Esophagus (tissue), 2 donors: ENCODE results near the gene FKBP6. TPM values are rescaled to one million over a fixed set of nuclear protein-coding genes. Genes with fewer than 3 reads are reported as not detected.
"Not testable (repeated sequence)": the region's sequence is repeated elsewhere in the genome, so short reads cannot be mapped to it uniquely, and the experiment has no call there.

ENCODE experiments used
- H3K27ac ChIP-seq, 2 donors: one replicate each; pipeline ENCODE4 v1.5.1; 2013; ENCODE audit warnings: low read depth in 2 of 2, mild to moderate bottlenecking in 2 of 2, inconsistent platforms in 1 of 2, low read length in 1 of 2, moderate library complexity in 1 of 2
- H3K27me3 ChIP-seq, 2 donors: one replicate each; pipeline ENCODE4 v1.6.1; 2013; ENCODE audit warnings: low read length in 2 of 2, control low read depth in 1 of 2, mild to moderate bottlenecking in 1 of 2; ENCODE audit not compliant: insufficient read depth in 2 of 2, control insufficient read depth in 1 of 2
- H3K36me3 ChIP-seq, 2 donors: one replicate each; pipeline ENCODE4 v1.6.1; 2013; ENCODE audit warnings: low read length in 1 of 2; ENCODE audit not compliant: control insufficient read depth in 2 of 2, insufficient read depth in 2 of 2
- H3K4me1 ChIP-seq, 2 donors: one replicate each; pipeline ENCODE4 v1.6.1; 2013; ENCODE audit warnings: low read length in 1 of 2; ENCODE audit not compliant: control insufficient read depth in 2 of 2, insufficient read depth in 2 of 2
- H3K4me3 ChIP-seq, 2 donors: one replicate each; pipeline ENCODE4 v1.5.1; 2013; ENCODE audit warnings: low read length in 2 of 2, mild to moderate bottlenecking in 2 of 2, low read depth in 1 of 2, moderate library complexity in 1 of 2
- H3K9me3 ChIP-seq, 2 donors: one replicate each; pipeline ENCODE4 v1.6.1; 2013; ENCODE audit warnings: mild to moderate bottlenecking in 2 of 2, low read depth in 1 of 2, low read length in 1 of 2, moderate library complexity in 1 of 2; ENCODE audit not compliant: control insufficient read depth in 2 of 2, insufficient read depth in 1 of 2
- WGBS, 2 donors: extraction: QIAGEN DNeasy Blood & Tissue Kit; methylation state at CpG; one replicate each; pipeline ENCODE4 v1.1.7; 2013; 5-methylcytosine and 5-hydroxymethylcytosine counted together
- polyA plus RNA-seq, 2 donors: library from polyadenylated mRNA; stranded (reverse); fragments of 200-250 nt; gene quantifications; one replicate each; pipeline ENCODE4 v1.2.3, GENCODE V29; 2013
- donor health status: healthy with polysubstance abuse.
- donor health status: Bipolar disorder and iron deficiency.

FKBP6 gene, protein sequence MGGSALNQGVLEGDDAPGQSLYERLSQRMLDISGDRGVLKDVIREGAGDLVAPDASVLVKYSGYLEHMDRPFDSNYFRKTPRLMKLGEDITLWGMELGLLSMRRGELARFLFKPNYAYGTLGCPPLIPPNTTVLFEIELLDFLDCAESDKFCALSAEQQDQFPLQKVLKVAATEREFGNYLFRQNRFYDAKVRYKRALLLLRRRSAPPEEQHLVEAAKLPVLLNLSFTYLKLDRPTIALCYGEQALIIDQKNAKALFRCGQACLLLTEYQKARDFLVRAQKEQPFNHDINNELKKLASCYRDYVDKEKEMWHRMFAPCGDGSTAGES
- not detected for polyA plus RNA-seq

DNA sequence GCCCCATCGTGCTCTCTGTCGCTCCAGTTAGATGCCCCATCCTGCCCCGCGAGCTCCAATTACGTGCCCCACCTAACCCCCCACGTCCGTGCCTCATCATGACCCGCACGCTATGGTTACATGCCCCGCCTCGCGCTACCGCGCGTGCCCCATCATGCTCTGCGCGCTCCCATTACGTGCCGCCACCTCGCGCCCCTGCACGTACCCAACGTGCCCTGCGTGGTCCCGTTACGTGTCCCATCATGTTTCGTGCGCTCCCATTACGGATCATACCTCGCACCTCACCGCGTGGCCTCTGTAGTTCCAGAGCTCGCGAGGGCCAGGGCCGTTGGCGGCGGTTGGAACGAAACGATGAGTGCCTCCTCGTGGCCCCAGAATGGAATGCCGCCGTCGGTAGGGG lies at the start of gene FKBP6, which contains the start of gene TRIM50:
FKBP6 (plus strand) TSS at position 240 of the 400 bp plus-strand sequence. CDS start 268 bp downstream, outside the sequence.
TRIM50 (minus strand) TSS at position 161 of the 400 bp plus-strand sequence. CDS start 3,295 bp downstream, outside the sequence.
- 92 to 95% methylated on average over 40 to 43 of the region's 43 CpGs for WGBS, 2 donors
- H3K4me3 ChIP-seq, H3K27me3 ChIP-seq, H3K4me1 ChIP-seq, H3K9me3 ChIP-seq, H3K36me3 ChIP-seq, H3K27ac ChIP-seq: not testable (repeated sequence)

DNA sequence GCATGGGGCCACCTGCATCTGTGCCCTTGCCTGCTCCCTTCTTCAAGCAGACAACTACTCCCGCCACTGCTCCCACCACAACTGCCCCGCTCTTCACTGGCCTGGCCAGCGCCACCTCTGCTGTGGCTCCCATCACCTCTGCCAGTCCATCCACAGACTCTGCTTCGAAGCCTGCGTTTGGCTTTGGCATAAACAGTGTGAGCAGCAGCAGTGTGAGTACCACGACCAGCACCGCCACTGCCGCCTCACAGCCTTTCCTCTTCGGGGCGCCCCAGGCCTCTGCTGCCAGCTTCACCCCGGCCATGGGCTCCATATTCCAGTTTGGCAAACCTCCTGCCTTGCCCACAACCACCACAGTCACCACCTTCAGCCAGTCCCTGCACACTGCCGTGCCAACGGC lies 30.7 kb upstream of the FKBP6 start:
- not testable (repeated sequence) for H3K4me1 ChIP-seq, H3K4me3 ChIP-seq, H3K9me3 ChIP-seq, H3K27ac ChIP-seq, H3K27me3 ChIP-seq, H3K36me3 ChIP-seq
- WGBS, 2 donors = no CpG with 5 or more reads among the region's 13 CpGs

DNA sequence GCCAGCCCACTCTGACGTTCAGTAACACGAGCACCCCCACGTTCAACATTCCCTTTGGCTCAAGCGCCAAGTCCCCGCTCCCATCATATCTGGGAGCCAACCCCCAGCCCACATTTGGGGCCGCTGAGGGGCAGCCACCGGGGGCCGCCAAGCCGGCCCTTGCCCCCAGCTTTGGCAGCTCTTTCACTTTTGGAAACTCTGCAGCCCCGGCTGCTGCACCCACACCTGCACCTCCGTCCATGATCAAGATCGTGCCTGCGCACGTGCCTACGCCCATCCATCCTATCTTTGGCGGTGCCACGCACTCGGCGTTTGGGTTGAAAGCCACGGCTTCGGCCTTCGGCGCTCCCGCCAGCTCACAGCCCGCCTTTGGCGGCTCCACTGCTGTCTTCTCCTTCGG lies 30.3 kb upstream of the FKBP6 start:
- WGBS, 2 donors = 89 to 96% methylated on average over 17 to 26 of the region's 27 CpGs
- not testable (repeated sequence) for H3K27ac ChIP-seq, H3K27me3 ChIP-seq, H3K4me3 ChIP-seq, H3K9me3 ChIP-seq, H3K36me3 ChIP-seq, H3K4me1 ChIP-seq

DNA sequence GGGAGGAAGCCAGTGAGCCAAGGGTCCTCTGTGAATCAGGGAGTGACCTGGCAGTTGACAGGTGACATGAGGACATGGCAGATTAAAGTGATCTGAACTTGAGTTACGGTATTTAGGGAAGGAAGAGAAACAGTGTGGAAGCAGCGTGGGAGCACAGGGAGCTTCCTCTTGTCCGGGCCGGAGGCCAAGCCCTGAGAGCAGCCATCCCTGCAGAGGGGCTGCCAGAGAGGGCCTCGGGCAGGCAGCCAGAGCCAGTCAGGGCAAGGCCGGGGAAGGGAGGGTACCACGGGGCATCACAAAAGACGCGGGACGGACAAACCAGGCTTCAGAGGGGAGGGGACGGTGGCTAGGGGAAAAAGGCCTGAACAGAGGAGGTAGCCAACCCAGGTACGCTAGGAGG lies 28.1 kb upstream of the FKBP6 start:
- peaks cover 0 to 15% of the 10 kb centered on the region in 2 donors for H3K36me3 ChIP-seq
- not testable (repeated sequence) for H3K9me3 ChIP-seq, H3K27ac ChIP-seq, H3K27me3 ChIP-seq, H3K4me1 ChIP-seq, H3K4me3 ChIP-seq
- 33 to 49% methylated on average over 7 to 8 of the region's 12 CpGs for WGBS, 2 donors

DNA sequence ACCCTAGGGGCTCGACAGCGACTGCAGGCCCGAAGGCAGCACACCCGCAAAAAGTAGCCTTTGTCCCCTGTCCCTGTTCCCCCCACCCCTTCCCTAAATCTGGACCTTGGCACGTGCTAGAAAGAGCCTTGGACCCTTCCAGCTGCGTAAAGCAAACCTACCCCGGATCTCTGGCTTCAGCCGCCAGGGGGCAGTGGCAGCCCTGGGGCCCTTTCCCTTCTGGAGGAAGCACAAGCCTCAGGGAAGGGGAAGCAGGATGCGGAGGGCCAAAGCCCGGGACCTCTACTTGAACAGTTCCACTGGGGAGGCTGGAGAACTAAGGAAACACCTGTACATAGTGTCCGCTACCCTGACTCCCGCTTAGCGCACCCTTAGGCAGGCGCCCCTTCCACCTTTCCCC lies 26.9 kb upstream of the FKBP6 start:
- not testable (repeated sequence) for H3K4me1 ChIP-seq, H3K4me3 ChIP-seq, H3K27ac ChIP-seq, H3K27me3 ChIP-seq, H3K9me3 ChIP-seq
- WGBS, 2 donors = 83 to 85% methylated on average over 9 to 10 of the region's 14 CpGs
- peaks cover 6 to 18% of the 10 kb centered on the region in 2 donors for H3K36me3 ChIP-seq

DNA sequence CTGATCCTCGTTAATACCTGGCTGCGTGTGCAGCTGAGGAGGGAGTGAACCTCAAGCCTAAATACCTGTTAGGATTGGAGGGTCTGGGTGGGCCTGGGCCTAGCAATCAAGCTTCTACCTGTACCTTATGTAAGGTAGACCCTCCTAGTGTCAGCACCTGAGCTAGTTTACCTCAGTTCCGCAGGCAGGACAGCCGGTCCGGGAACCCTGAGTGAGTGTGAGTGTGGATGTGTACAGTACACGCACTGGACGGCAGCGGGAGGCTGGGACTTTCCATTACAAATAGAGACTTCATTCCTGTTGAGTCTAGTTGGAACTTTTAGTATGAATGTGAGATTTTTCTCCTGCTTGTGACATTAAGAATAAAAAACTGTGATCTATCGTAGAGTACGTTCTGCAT lies 25.1 kb upstream of the FKBP6 start:
- not testable (repeated sequence) for H3K4me3 ChIP-seq, H3K27ac ChIP-seq, H3K9me3 ChIP-seq, H3K4me1 ChIP-seq, H3K27me3 ChIP-seq
- H3K36me3 ChIP-seq = peaks cover 6 to 20% of the 10 kb centered on the region in 2 donors
- WGBS, 2 donors = 90 to 92% methylated on average over 10 of the region's 10 CpGs

DNA sequence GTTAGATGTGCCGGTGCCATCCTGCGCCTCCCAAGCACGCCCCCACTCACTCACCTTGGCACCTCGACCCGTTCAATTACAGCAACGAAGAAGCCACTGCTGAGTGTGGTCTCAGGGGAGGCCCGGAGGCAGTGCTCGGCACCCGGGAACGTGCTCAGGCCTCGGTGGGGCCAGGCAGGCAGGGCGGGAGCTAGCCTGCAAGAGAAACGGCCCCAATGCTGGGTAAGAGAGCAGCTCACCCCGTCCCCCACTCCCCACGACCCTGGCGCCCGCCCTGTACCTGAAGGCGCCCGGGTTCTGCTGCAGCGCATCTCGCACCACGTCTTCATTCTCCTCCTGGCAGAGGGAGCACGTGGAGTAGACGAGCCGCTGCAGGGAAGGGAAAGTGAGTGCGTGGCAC lies 24.4 kb upstream of the FKBP6 start:
- no peak overlapping the region for H3K27ac ChIP-seq
- peaks cover 6 to 20% of the 10 kb centered on the region in 2 donors for H3K36me3 ChIP-seq
- no peaks in the 10 kb centered on the region for H3K4me1 ChIP-seq
- no peaks in the 10 kb centered on the region for H3K9me3 ChIP-seq
- no peaks in the 10 kb centered on the region for H3K27me3 ChIP-seq
- 85 to 87% methylated on average over 25 to 26 of the region's 26 CpGs for WGBS, 2 donors
- no peak overlapping the region for H3K4me3 ChIP-seq

DNA sequence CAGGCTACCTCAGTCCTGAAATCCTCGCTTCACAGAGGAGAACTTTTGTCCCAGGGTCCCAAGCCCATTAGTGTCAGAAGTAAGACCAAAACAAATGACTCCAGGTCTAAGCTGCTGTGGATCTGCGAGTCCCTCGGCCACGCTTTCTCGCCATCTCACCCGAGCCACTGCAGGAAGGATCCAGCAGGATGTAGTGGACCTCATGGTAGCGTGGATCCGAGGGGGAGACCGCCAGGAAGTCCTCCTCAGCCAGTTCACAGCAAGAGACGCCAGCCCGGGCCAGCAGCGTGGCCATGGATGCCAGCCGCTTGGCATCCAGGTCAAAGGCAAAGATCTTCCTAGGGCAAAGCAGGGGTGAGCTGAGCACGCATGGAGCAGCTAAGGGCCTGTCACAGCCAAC lies 23.9 kb upstream of the FKBP6 start:
- WGBS, 2 donors = 92 to 94% methylated on average over 14 of the region's 14 CpGs
- Histone ChIP-seq H3K36me3 (peaks cover 6 to 20% of the 10 kb centered on the region in 2 donors), H3K27ac (no peak overlapping the region), H3K27me3 (no peaks in the 10 kb centered on the region), H3K9me3 (no peaks in the 10 kb centered on the region), H3K4me3 (no peak overlapping the region), H3K4me1 (peaks cover 0 to 1% of the 10 kb centered on the region in 2 donors)

DNA sequence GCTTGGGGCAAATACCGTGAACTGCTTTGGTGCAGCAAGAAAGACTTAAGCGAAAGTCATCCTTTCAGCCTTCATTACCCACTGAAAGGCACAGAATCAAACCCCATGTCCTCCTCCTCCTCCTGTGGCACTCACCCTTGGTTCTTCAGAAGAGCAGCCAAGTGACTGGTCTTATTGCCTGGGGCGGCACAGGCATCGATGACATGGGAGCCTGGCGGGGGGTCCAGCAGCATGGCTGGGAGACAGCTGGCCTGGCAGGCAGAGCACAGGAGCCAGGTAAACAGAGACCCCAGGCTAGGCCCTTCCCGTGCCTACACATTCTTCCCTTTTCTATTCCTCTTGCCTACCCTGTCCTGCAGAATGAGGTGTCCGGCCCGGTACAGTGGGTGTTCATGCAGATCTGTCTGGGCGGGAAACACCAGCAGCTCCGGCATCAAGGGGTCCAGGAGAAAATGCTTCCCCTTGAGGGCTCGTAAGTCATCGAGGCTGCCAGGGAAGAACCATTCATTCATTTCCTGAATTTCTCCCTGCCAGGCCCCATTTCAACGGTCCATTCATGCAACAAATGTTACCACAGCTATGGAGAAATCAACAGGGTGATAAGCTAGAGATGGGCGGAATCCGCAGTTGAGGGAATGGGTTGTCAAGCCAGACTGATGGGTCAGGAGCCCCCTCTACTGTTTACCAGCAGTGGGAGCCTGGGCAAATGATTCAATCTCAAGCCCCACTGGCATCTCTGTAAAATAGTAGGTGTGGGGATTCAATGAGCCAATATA lies 23.2 kb upstream of the FKBP6 start:
- not testable (repeated sequence) for H3K9me3 ChIP-seq, H3K4me3 ChIP-seq, H3K4me1 ChIP-seq, H3K27ac ChIP-seq, H3K27me3 ChIP-seq
- WGBS, 2 donors = 88% methylated on average over 10 to 11 of the region's 15 CpGs
- H3K36me3 ChIP-seq = peaks cover 6 to 20% of the 10 kb centered on the region in 2 donors
